Measurements from ENCODE around the gene SLC22A6. TPM values are rescaled to one million over a fixed set of nuclear protein-coding genes. Genes with fewer than 3 reads are reported as not detected.

SLC22A6 gene
- total RNA-seq, 5 donors from 2014 or later (not counting 1 experiment from before 2014, with no cell fraction given), result not detected

GRCh38 chr11:62994775-62995174 is 10.0 kb upstream of the SLC22A6 start:
- Mint-ChIP-seq H3K27me3 (peaks cover 38 to 42% of the 10 kb centered on the region in 2 donors), H3K27ac (no peak overlapping the region), H3K36me3 (no peaks in the 10 kb centered on the region), H3K4me1 (no peaks in the 10 kb centered on the region), H3K4me3 (no peak overlapping the region), H3K9me3 (no peaks in the 10 kb centered on the region)
- no peak for DNase-seq
- H3K27ac ChIP-seq (ENCODE audit: low read length), result no peak overlapping the region
- peaks cover 0 to 4% of the 10 kb centered on the region in 2 experiments for H3K4me1 ChIP-seq (ENCODE audit: control insufficient read depth in 1 of 2, extremely low read depth in 1 of 2, insufficient read depth in 2 of 2, low read length in 2 of 2)
- no peak for ATAC-seq (replicated peaks in 1 of 4)
- POLR2A ChIA-PET, result interaction anchor here in 1 of 2 donors (0.6 kb wide), 1 partner anchor 33 kb away, joined by 21 read pairs; no protein-coding TSS in a partner anchor
- H3K4me3 ChIP-seq (ENCODE audit: control insufficient read depth in 1 of 2, extremely low read depth in 1 of 2, low read length in 1 of 2), result no peak overlapping the region
- 20% methylated on average over 4 of the region's 4 CpGs for WGBS (ENCODE audit: insufficient coverage)
- H3K9me3 ChIP-seq, result no peaks in the 10 kb centered on the region
- no peaks in the 10 kb centered on the region for H3K36me3 ChIP-seq (ENCODE audit: control insufficient read depth in 2 of 2, extremely low read depth in 1 of 2, insufficient read depth in 1 of 2, low read length in 1 of 2)
- CTCF ChIA-PET, result no interaction called here
- peaks cover 2 to 38% of the 10 kb centered on the region in 2 experiments for H3K27me3 ChIP-seq (replicated peaks in 1 of 2; ENCODE audit: control insufficient read depth in 2 of 2, extremely low read depth in 1 of 2, insufficient read depth in 2 of 2, low read length in 1 of 2)

GRCh38 chr11:62988276-62988675 is 3.5 kb upstream of the SLC22A6 start:
- Mint-ChIP-seq H3K9me3 (no peaks in the 10 kb centered on the region), H3K27ac (no peak overlapping the region), H3K27me3 (peaks cover 13 to 35% of the 10 kb centered on the region in 2 donors), H3K36me3 (no peaks in the 10 kb centered on the region), H3K4me3 (no peak overlapping the region), H3K4me1 (no peaks in the 10 kb centered on the region)
- ChIA-PET CTCF (interaction anchor here in 1 of 2 donors (1.0 kb wide), 1 partner anchor 12 kb away, joined by 3 read pairs; no protein-coding TSS in a partner anchor), POLR2A (no interaction called here)
- DNase-seq (no peak), ATAC-seq (replicated peaks in 1 of 4) (no peak)
- WGBS (ENCODE audit: insufficient coverage), result 80% methylated on average over 1 of the region's 5 CpGs
- peaks cover 0 to 20% of the 10 kb centered on the region in 2 experiments for H3K27me3 ChIP-seq (replicated peaks in 1 of 2; ENCODE audit: control insufficient read depth in 2 of 2, extremely low read depth in 1 of 2, insufficient read depth in 2 of 2, low read length in 1 of 2)
- no peak overlapping the region for H3K27ac ChIP-seq (ENCODE audit: low read length)
- H3K9me3 ChIP-seq, result no peaks in the 10 kb centered on the region
- H3K4me3 ChIP-seq (ENCODE audit: control insufficient read depth in 1 of 2, extremely low read depth in 1 of 2, low read length in 1 of 2), result no peak overlapping the region
- no peaks in the 10 kb centered on the region for H3K4me1 ChIP-seq (ENCODE audit: control insufficient read depth in 1 of 2, extremely low read depth in 1 of 2, insufficient read depth in 2 of 2, low read length in 2 of 2)
- no peaks in the 10 kb centered on the region for H3K36me3 ChIP-seq (ENCODE audit: control insufficient read depth in 2 of 2, extremely low read depth in 1 of 2, insufficient read depth in 1 of 2, low read length in 1 of 2)

GRCh38 chr11:62985041-62985750 is 429 bp upstream of the SLC22A6 start:
- WGBS (ENCODE audit: insufficient coverage), result 85% methylated on average over 3 of the region's 3 CpGs
- H3K9me3 Mint-ChIP-seq, result peaks cover 0 to 3% (median 0%) of the 10 kb centered on the region in 3 donors
- no peaks in the 10 kb centered on the region for H3K4me1 Mint-ChIP-seq
- peaks cover 10 to 22% of the 10 kb centered on the region in 2 donors for H3K27me3 Mint-ChIP-seq
- H3K36me3 ChIP-seq (ENCODE audit: control insufficient read depth in 2 of 2, extremely low read depth in 1 of 2, insufficient read depth in 1 of 2, low read length in 1 of 2), result no peaks in the 10 kb centered on the region
- H3K27ac Mint-ChIP-seq, result no peak overlapping the region
- no peak overlapping the region for H3K4me3 ChIP-seq (ENCODE audit: control insufficient read depth in 1 of 2, extremely low read depth in 1 of 2, low read length in 1 of 2)
- peaks cover 0 to 30% of the 10 kb centered on the region in 2 experiments for H3K27me3 ChIP-seq (replicated peaks in 1 of 2; ENCODE audit: control insufficient read depth in 2 of 2, extremely low read depth in 1 of 2, insufficient read depth in 2 of 2, low read length in 1 of 2)
- ATAC-seq (replicated peaks in 1 of 4) (no peak), DNase-seq (no peak)
- no peaks in the 10 kb centered on the region for H3K4me1 ChIP-seq (ENCODE audit: control insufficient read depth in 1 of 2, extremely low read depth in 1 of 2, insufficient read depth in 2 of 2, low read length in 2 of 2)
- H3K36me3 Mint-ChIP-seq, result no peaks in the 10 kb centered on the region
- H3K9me3 ChIP-seq, result no peaks in the 10 kb centered on the region
- H3K4me3 Mint-ChIP-seq, result no peak overlapping the region
- ChIA-PET POLR2A (no interaction called here), CTCF (no interaction called here)
- no peak overlapping the region for H3K27ac ChIP-seq (ENCODE audit: low read length)

- Histone ChIP-seq H3K9me3 (no peaks in the 10 kb centered on the region), H3K36me3 (ENCODE audit: control insufficient read depth in 2 of 2, extremely low read depth in 1 of 2, insufficient read depth in 1 of 2, low read length in 1 of 2) (no peaks in the 10 kb centered on the region), H3K27ac (ENCODE audit: low read length) (no peak overlapping the region), H3K27me3 (replicated peaks in 1 of 2; ENCODE audit: control insufficient read depth in 2 of 2, extremely low read depth in 1 of 2, insufficient read depth in 2 of 2, low read length in 1 of 2) (peaks cover 0 to 32% of the 10 kb centered on the region in 2 experiments), H3K4me3 (ENCODE audit: control insufficient read depth in 1 of 2, extremely low read depth in 1 of 2, low read length in 1 of 2) (no peak overlapping the region), H3K4me1 (ENCODE audit: control insufficient read depth in 1 of 2, extremely low read depth in 1 of 2, insufficient read depth in 2 of 2, low read length in 2 of 2) (no peaks in the 10 kb centered on the region)
- CTCF ChIA-PET, result no interaction called here
- POLR2A ChIA-PET, result interaction anchor here in 1 of 2 donors (0.6 kb wide), 1 partner anchor 508 kb away, joined by 6 read pairs; no protein-coding TSS in a partner anchor
- Mint-ChIP-seq H3K4me1 (no peaks in the 10 kb centered on the region), H3K27ac (no peak overlapping the region), H3K4me3 (no peak overlapping the region), H3K27me3 (peaks cover 18 to 19% of the 10 kb centered on the region in 2 donors), H3K36me3 (no peaks in the 10 kb centered on the region), H3K9me3 (peaks cover 0 to 4% (median 0%) of the 10 kb centered on the region in 3 donors)
- WGBS (ENCODE audit: insufficient coverage), result 90% methylated on average over 7 of the region's 13 CpGs
- DNase-seq (no peak), ATAC-seq (replicated peaks in 1 of 4) (no peak)
Observed at GRCh38 chr11:62983536-62984199, 1.1 kb downstream of the SLC22A6 start.

- 76% methylated on average over 5 of the region's 7 CpGs for WGBS (ENCODE audit: insufficient coverage)
- ChIA-PET CTCF (no interaction called here), POLR2A (no interaction called here)
- Mint-ChIP-seq H3K27me3 (peaks cover 9 to 18% of the 10 kb centered on the region in 2 donors), H3K4me1 (no peaks in the 10 kb centered on the region), H3K36me3 (no peaks in the 10 kb centered on the region), H3K4me3 (no peak overlapping the region), H3K9me3 (peaks cover 0 to 4% (median 0%) of the 10 kb centered on the region in 3 donors), H3K27ac (no peak overlapping the region)
- Histone ChIP-seq H3K9me3 (no peaks in the 10 kb centered on the region), H3K27me3 (replicated peaks in 1 of 2; ENCODE audit: control insufficient read depth in 2 of 2, extremely low read depth in 1 of 2, insufficient read depth in 2 of 2, low read length in 1 of 2) (peaks cover 0 to 36% of the 10 kb centered on the region in 2 experiments), H3K4me3 (ENCODE audit: control insufficient read depth in 1 of 2, extremely low read depth in 1 of 2, low read length in 1 of 2) (no peak overlapping the region), H3K4me1 (ENCODE audit: control insufficient read depth in 1 of 2, extremely low read depth in 1 of 2, insufficient read depth in 2 of 2, low read length in 2 of 2) (no peaks in the 10 kb centered on the region), H3K27ac (ENCODE audit: low read length) (no peak overlapping the region), H3K36me3 (ENCODE audit: control insufficient read depth in 2 of 2, extremely low read depth in 1 of 2, insufficient read depth in 1 of 2, low read length in 1 of 2) (no peaks in the 10 kb centered on the region)
- no peak for DNase-seq
- ATAC-seq (replicated peaks in 1 of 4), result no peak
Observed at GRCh38 chr11:62981743-62982142, 3.0 kb downstream of the SLC22A6 start.

- no peak for DNase-seq
- Mint-ChIP-seq H3K27me3 (peaks cover 9 to 18% of the 10 kb centered on the region in 2 donors), H3K27ac (no peak overlapping the region), H3K4me3 (no peak overlapping the region), H3K9me3 (peaks cover 0 to 4% (median 0%) of the 10 kb centered on the region in 3 donors), H3K36me3 (no peaks in the 10 kb centered on the region), H3K4me1 (no peaks in the 10 kb centered on the region)
- CTCF ChIA-PET, result no interaction called here
- ATAC-seq (replicated peaks in 1 of 4), result no peak
- Histone ChIP-seq H3K27ac (ENCODE audit: low read length) (no peak overlapping the region), H3K4me3 (ENCODE audit: control insufficient read depth in 1 of 2, extremely low read depth in 1 of 2, low read length in 1 of 2) (no peak overlapping the region), H3K36me3 (ENCODE audit: control insufficient read depth in 2 of 2, extremely low read depth in 1 of 2, insufficient read depth in 1 of 2, low read length in 1 of 2) (no peaks in the 10 kb centered on the region), H3K27me3 (replicated peaks in 1 of 2; ENCODE audit: control insufficient read depth in 2 of 2, extremely low read depth in 1 of 2, insufficient read depth in 2 of 2, low read length in 1 of 2) (peaks cover 0 to 36% of the 10 kb centered on the region in 2 experiments), H3K9me3 (no peaks in the 10 kb centered on the region), H3K4me1 (ENCODE audit: control insufficient read depth in 1 of 2, extremely low read depth in 1 of 2, insufficient read depth in 2 of 2, low read length in 2 of 2) (no peaks in the 10 kb centered on the region)
- no CpG with 5 or more reads among the region's 1 CpG for WGBS (ENCODE audit: insufficient coverage)
- POLR2A ChIA-PET, result no interaction called here
Observed at GRCh38 chr11:62980133-62980760, 4.5 kb downstream of the SLC22A6 start.

Data from T-cell (primary cell).